Right lung (tissue), 5 donors: Measurements from ENCODE around the gene KRTAP3-2. TPM values are rescaled to one million over a fixed set of nuclear protein-coding genes. Genes with fewer than 3 reads are reported as not detected.

ENCODE experiments used
- DNase-seq, 2 donors: peaks; one replicate each; pipeline ENCODE4 v3.0.0-alpha.2; 2013
- polyA plus RNA-seq, 5 donors: library from polyadenylated mRNA; unstranded; fragments of 120-200 nt; gene quantifications; one replicate each; pipeline versions ENCODE4 v1.2.1 to v1.2.3, GENCODE V29; 2013; ENCODE audit warnings: inconsistent platforms in 1 of 5, low replicate concordance in 1 of 5; ENCODE audit not compliant: insufficient read length in 5 of 5, insufficient read depth in 1 of 5

Gene KRTAP3-2
- polyA plus RNA-seq, 5 donors = not detected

DNA sequence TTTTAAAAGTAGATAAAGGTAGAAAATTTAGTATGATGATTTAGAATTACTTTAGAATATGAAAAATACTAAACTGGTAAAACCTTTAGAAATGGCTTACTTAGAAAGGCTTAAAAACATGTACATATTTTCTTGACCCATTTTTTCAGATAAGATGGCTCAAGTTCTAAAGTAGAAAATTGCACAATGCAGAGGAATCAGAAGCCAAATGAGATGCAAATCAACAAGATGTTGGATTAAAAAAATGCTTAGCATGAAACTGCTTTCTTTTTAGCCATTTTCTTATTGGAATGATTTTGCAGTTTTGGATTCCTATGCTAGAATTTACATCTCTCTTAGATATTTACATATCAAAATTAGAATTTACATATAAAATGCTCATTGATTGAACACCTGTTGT is 10.7 kb upstream of the KRTAP3-2 start:
- no peak for DNase-seq

- no peak for DNase-seq
Observed at GRCh38 chr17:41009936-41010335, 10.2 kb upstream of the KRTAP3-2 start.

- no peak for DNase-seq
Observed at GRCh38 chr17:41009301-41009760, 9.6 kb upstream of the KRTAP3-2 start.

GRCh38 chr17:41008811-41009210 is 9.1 kb upstream of the KRTAP3-2 start, which contains the start of gene KRTAP3-1:
TSS of gene KRTAP3-1 (minus strand) at chr17:41009128. CDS start at chr17:41009074, 54 bp downstream.
- DNase-seq = no peak

GRCh38 chr17:41004397-41004796 is 4.7 kb upstream of the KRTAP3-2 start:
- DNase-seq = no peak

DNA sequence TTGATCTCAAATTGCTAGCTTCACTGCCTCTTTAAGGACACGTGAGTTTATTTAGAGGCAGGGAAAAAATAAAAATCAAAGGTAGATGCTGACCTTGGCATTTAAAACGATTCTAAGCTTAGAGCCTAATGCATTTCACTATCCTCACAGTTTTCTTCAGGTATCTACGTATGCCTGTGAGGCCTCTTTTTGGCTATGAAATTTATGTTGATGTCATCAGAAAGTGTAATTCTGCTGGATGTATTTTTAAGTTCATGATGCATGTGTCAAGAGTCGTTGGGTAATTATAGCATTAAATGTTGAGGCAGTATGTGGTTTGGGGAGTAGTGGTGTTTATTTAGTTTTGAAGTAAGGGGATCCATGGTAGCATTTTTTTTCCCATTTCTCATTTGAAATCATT is 4.2 kb upstream of the KRTAP3-2 start:
- no peak for DNase-seq

GRCh38 chr17:41002814-41003213 is 3.1 kb upstream of the KRTAP3-2 start:
- DNase-seq = no peak

- DNase-seq = no peak
Observed at GRCh38 chr17:41001795-41002194, 2.1 kb upstream of the KRTAP3-2 start.

DNA sequence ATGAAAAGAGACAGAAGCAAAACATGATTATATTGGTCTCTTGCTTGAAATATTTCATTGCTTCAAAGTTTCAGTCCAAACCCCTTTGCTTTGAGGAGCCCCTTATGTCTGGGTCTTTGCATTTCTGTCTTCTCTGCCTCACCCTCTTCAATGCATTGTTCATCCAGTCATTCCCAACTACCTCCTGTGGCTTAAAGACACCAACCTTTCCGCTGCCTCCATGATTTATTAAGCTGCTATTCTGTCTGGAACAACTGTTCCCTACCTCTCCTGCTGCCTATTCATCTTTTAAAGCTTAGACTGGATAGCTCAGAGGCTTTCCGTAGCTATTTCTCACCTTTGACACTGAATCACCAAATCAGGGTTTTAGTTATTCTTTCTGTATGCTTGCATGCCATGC is 2.3 kb downstream of the KRTAP3-2 start:
- no peak for DNase-seq

DNA sequence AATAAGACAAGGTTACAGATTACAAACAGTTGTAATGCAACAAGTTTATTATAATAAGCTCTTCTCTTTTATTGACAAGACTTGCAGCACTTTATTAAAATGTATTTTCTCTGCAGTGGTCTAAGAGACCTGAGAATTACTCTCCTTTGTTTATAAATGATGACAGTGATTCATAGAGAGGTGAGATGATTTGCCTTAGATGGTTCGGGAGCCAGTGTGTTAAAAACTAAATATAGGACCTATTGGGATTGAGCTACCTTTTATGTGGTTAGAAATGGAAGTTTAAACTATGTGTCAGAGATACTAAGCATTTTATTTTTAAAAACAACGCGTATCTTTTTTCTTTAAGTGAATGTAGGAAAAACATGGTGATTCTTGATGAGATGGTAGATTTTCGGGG is 2.9 kb downstream of the KRTAP3-2 start:
- no peak for DNase-seq

DNA sequence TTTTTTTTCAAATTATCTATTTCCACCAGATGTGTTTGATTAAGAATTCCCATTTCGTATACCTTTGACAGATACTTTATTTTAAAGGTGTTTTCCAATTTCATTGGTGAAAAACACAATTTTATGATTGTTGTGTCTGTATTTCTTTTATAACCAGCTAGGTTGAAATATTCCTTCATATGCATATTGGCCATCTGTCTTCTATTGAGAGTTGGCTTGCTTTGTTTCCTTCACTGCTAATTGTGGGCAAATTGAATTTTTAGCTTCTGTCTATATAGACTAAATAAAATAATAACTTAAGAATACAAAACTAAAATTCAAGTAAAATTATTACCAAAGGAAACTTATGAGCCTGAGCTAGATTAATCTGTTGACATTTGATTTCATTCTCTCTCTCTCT is 4.6 kb downstream of the KRTAP3-2 start:
- no peak for DNase-seq

DNA sequence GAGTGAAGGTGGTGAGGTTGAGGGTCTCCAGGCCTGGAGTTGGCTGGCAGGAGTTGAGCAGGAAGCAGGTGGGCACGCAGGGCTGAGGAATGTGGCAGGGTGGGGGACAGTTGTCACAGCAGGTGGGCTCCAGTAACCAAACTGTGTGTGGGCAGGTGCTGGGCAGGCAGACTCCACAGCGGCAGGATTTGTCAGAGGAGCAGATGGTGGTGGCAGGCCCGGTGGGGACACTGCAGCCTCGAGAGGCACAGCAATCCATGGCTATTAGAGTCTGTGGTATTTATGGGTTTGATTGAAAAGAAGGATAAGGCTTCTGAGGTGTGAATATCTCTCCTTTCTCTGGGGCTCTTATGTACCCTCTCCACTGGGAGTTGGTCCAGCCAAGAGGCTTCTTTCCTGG is 5.9 kb downstream of the KRTAP3-2 start, which contains the start of gene KRTAP3-3:
Gene KRTAP3-3 (minus strand): TSS at position 326 of the 400 bp plus-strand sequence. CDS start 67 bp downstream, at position 259.
- DNase-seq = no peak

- DNase-seq = no peak
Observed at GRCh38 chr17:40993084-40993483, 6.6 kb downstream of the KRTAP3-2 start.

DNA sequence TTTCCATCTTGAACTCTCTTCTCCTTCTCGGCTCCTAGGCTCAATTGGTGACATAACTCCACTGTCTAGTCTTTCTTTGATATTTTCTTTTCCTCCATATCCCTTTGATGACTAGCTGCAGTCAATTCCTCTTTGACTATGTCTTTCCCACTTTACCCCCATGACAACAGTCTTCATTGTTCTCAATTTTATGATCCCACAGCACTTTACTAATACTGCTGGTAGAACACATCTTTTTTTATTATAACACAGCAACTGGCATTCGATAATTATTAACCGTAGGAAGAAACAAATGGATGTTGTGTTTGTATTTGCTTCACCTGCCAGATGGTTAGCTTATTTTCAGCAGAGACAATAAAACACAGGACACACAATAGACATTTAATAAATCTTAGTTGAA is 7.0 kb downstream of the KRTAP3-2 start:
- no peak for DNase-seq

DNA sequence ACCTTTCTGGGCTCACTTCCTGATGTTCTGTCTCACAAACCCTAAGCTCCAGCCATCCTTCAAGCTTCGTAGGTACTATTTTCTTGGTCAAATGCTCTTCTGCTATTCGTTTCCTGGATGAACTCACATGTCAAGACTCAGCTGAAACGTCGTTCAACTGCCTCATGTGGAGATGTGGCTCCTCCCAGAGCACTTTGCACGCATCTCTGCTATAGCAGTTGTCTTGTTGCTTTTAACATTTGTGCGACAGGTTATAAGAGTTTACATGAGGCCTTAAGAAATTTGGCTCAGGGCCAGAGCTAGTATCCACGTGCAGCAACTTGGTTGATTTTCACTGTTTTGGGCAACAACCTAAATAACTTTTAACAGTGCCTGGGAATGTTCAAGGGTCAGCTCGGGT is 12.8 kb downstream of the KRTAP3-2 start:
- DNase-seq = no peak

DNA sequence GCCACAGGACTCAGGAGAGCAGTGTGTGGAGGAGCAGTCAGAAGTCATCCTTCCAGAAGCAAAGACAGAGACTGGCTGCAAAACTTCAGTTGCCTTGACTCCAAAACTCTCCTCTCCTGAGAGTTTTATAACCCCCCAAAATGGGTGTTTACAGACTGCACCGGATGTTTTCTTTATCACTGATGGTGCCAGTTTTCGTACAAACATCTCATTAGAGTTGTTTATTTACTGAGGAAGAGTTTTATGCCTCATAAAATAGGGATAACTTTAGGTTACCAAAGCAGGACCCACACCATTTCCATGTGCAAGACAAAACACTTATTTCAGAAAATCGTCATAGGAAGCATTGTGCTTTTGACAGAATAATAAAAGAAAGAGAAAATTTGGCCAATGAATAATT is 15.5 kb downstream of the KRTAP3-2 start, which contains the start of gene KRT40:
Gene KRT40 (minus strand): TSS at position 101 of the 400 bp plus-strand sequence. CDS start 53 bp downstream, at position 48.
- DNase-seq = no peak

GRCh38 chr17:40981115-40981514 is 18.6 kb downstream of the KRTAP3-2 start:
- no peak for DNase-seq

DNA sequence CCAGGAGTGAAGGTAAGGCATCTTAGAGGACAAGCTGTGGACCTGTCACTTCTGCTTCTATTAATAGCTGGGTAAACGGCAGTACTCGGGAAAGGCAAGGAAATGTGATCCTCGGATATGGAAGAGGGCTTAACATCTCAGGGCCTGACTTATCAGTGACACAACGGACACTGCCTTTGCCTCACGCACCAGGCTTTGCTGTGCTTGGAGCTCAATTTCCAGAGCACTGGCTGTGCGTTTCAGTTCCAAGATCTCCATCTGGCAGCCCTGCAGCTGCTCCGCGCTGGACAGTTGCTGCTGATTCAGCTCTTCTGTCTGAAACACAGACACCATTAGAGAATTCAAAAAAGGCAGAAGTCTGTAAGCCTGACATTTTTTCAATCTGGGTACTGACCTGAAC is 19.1 kb downstream of the KRTAP3-2 start:
- DNase-seq = peak in 1 of 2 donors; percentile 46

DNA sequence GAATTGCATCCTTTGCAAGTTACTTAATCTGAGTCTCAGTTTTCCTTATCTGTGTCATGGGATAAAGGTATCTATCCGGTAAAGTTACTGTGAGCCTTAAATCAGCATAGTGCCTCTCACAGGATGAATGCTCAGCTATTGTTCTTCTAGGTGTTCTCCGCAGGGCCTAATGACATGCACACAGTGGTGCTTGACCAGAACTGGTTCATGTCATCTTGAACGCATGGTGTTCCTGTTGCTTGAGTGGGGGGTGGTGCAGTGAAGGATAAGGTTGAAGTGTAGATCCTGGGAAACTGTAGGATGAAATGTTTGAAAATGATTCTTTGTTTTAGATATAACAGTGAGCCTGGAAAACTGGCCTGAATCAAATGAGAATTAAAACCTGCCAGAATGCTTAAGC is 19.6 kb downstream of the KRTAP3-2 start:
- no peak for DNase-seq

- no peak for DNase-seq
Observed at GRCh38 chr17:40978575-40979151, 21.0 kb downstream of the KRTAP3-2 start.

GRCh38 chr17:40975516-40975915 is 24.2 kb downstream of the KRTAP3-2 start:
- DNase-seq = no peak

DNA sequence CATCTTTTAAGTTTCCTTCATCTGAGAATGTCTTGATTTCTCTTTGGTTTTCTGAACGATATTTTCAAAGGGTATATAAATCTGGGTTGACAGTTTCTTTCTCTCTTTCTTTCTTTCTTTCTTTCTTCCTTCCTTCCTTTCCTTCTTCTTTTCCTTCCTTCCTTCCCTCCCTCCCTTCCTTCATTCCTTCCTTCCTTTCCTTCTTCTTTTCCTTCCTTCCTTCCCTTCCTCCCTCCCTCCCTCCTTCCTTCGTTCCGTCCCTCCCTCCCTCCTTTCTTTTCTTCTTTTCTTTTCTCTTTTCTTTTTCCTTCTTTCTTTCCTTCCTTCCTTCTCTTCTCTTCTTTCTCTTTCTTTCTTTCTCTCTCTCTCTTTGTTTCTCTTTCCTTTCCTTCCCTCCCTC is 25.3 kb downstream of the KRTAP3-2 start:
- no peak for DNase-seq

DNA sequence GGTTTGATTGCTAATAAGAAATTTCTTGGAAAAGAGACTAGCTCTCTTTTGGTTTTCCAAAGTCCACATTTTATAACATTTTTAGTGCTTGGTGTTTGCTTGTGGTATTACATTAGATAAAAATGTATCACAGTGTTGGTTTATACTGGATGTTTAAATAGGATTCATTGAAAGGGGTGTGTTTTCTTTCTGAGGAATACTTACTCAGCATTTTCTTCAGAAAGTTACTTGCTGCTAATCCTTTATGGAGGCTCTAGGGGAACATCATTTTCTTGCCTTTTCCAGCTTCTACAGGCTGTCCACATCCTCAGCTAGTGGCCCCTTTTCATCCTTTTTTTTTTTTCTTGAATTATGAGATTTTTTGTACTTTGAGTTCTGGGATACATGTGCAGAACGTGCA is 32.1 kb downstream of the KRTAP3-2 start:
- no peak for DNase-seq

DNA sequence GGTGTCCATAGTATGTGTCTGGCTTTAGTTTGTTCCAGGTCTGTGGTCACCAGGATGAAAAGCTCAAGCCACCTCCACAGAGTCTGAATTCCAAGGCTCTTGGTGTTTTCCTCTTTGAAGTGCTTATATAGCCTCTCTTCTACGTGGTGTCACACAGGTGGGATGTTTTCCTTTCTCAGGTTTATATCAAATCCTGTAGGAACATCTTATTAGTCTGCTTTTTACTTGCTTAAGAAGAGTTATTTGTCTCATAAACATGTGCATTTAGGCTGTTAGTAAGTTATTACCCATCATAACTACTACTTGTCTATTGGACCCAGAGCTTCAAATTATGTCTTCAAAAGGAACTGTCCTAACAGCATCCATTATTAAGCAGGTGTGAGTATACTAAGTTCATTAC is 32.9 kb downstream of the KRTAP3-2 start, which contains the start of gene KRT39:
Gene KRT39 (minus strand): TSS at position 101 of the 400 bp plus-strand sequence. CDS start 92 bp downstream, at position 9.
- no peak for DNase-seq
